ENCODE data around the gene ZNF236.

ZNF236 gene

DNA sequence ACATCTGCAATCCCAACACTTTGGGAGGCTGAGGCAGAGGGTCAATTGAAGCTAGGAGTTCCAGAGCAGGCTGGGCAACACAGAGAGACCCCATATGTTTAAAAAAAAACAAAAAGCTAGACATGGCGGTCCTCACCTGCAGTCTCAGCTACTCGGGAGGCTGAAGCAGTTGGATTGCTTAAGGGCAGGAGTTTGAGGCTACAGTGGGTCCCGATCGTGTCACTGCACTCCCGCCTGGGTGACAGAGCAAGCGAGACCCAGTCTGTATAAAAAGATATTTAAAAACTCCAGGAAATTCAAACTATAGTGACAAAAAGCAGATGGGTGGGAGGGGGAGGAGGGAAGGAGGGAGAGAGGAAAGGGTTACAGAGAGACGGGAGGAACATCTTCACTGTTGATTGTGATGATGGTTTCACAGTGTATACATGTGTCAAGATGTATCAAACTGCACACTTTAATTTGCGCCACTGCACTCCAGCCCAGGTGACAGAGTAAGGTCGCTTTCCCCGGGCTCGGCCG lies 942 bp upstream of the ZNF236 start:
- Histone ChIP-seq H3K4me3 (ENCODE audit: low read depth, low read length, poor library complexity, severe bottlenecking) (peak overlapping the region; percentile 97), H3K9me2 (ENCODE audit: low read depth, low read length) (no peaks in the 10 kb centered on the region), H3K4me2 (ENCODE audit: low read length) (peak overlapping the region; percentile 71), H3K79me2 (ENCODE audit: insufficient read depth, low read length) (peaks cover 47% of the 10 kb centered on the region), H3K27me3 (ENCODE audit: insufficient read depth, low read length) (no peaks in the 10 kb centered on the region), H3F3A (ENCODE audit: insufficient read depth, low read length) (no peaks in the 10 kb centered on the region), H4K20me1 (ENCODE audit: insufficient read depth, low read length) (no peaks in the 10 kb centered on the region), H3K4me1 (ENCODE audit: insufficient read depth, low read length, severe bottlenecking) (peaks cover 36% of the 10 kb centered on the region), H3K36me3 (ENCODE audit: insufficient read depth, low read length) (peaks cover 19% of the 10 kb centered on the region; the same call in 1 of the 2 replicates), H3K9me3 (ENCODE audit: low read length) (no peaks in the 10 kb centered on the region), H3K27ac (ENCODE audit: low read depth, low read length, poor library complexity, severe bottlenecking) (peak overlapping the region; percentile 93), H3K9ac (ENCODE audit: low read length) (peak overlapping the region; percentile 99), H2AFZ (ENCODE audit: low read length) (no peak overlapping the region)
- TF ChIP-seq, protein P1, sequence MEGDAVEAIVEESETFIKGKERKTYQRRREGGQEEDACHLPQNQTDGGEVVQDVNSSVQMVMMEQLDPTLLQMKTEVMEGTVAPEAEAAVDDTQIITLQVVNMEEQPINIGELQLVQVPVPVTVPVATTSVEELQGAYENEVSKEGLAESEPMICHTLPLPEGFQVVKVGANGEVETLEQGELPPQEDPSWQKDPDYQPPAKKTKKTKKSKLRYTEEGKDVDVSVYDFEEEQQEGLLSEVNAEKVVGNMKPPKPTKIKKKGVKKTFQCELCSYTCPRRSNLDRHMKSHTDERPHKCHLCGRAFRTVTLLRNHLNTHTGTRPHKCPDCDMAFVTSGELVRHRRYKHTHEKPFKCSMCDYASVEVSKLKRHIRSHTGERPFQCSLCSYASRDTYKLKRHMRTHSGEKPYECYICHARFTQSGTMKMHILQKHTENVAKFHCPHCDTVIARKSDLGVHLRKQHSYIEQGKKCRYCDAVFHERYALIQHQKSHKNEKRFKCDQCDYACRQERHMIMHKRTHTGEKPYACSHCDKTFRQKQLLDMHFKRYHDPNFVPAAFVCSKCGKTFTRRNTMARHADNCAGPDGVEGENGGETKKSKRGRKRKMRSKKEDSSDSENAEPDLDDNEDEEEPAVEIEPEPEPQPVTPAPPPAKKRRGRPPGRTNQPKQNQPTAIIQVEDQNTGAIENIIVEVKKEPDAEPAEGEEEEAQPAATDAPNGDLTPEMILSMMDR (IDR thresholded peaks at IDR 0.05; ENCODE audit: low read length): no peak
- no peak for TF ChIP-seq EZH2 (IDR thresholded peaks at IDR 0.05; ENCODE audit: borderline replicate concordance, low read length)

DNA sequence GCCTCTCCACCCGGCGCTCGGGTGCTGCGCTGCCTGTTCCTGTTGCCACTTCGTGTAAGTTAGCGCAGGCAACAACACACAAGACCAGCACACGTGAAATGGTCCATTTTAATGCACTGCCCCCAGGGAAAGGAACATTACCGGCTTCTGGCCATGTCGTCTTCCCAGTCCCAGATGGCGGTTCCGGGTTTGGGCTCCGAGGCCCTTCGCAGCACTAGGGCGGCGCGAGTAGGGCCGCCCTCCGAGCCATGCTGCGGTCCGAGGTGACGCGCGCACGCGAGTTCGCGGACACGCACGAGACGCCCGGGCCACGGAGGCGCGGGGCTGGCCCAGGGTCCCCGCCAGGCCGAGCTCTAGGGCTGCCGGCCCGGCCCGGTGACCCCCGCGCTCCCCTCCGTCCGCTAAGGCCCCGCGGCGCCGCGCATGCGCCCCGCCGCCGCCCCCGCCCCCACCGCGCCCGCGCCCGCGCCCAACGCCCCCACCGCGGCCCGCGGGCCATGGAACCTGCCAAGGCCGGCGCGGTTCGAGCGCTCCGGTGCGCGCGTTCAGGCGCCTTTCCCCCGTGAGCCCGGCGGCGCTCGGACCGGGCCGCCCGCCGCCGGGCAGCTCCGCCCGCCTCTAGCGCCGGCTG lies 367 bp upstream of the ZNF236 start:
- H3F3A ChIP-seq (ENCODE audit: insufficient read depth, low read length): no peaks in the 10 kb centered on the region
- peaks cover 16% of the 10 kb centered on the region; the same call in 1 of the 2 replicates for H3K36me3 ChIP-seq (ENCODE audit: insufficient read depth, low read length)
- peak overlapping the region; percentile 97 for H3K4me3 ChIP-seq (ENCODE audit: low read depth, low read length, poor library complexity, severe bottlenecking)
- H3K4me1 ChIP-seq (ENCODE audit: insufficient read depth, low read length, severe bottlenecking): peaks cover 41% of the 10 kb centered on the region
- no peaks in the 10 kb centered on the region for H3K27me3 ChIP-seq (ENCODE audit: insufficient read depth, low read length)
- H3K9me3 ChIP-seq (ENCODE audit: low read length): no peaks in the 10 kb centered on the region
- no peaks in the 10 kb centered on the region for H3K9me2 ChIP-seq (ENCODE audit: low read depth, low read length)
- peak overlapping the region; percentile 99 for H3K9ac ChIP-seq (ENCODE audit: low read length)
- peaks cover 50% of the 10 kb centered on the region for H3K79me2 ChIP-seq (ENCODE audit: insufficient read depth, low read length)
- TF ChIP-seq, protein P1 (IDR thresholded peaks at IDR 0.05; ENCODE audit: low read length): no peak
- no peak for TF ChIP-seq EZH2 (IDR thresholded peaks at IDR 0.05; ENCODE audit: borderline replicate concordance, low read length)
- H3K4me2 ChIP-seq (ENCODE audit: low read length): peak overlapping the region; percentile 71
- no peak overlapping the region for H2AFZ ChIP-seq (ENCODE audit: low read length)
- no peaks in the 10 kb centered on the region for H4K20me1 ChIP-seq (ENCODE audit: insufficient read depth, low read length)
- H3K27ac ChIP-seq (ENCODE audit: low read depth, low read length, poor library complexity, severe bottlenecking): peak overlapping the region; percentile 93

DNA sequence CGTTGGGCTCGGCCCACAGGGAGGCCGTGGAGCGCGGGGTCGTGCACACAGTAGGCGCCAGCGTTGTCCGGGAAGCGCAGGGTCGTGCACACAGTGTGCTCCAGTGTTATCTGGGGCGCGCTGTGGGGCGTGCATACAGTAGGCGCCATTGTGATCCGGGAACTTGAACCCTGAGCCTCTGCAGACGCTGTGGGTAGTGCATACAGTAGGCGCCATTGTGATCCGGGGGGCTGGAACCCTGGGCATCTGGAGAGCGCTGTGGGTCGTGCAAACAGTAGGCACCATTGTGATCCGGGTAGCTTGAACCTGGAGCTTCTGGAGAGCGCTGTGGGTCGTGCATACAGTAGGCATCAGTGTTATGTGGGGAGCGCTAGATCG lies 793 bp downstream of the ZNF236 start:
- no peaks in the 10 kb centered on the region for H3K27me3 ChIP-seq (ENCODE audit: insufficient read depth, low read length)
- no peaks in the 10 kb centered on the region for H3F3A ChIP-seq (ENCODE audit: insufficient read depth, low read length)
- no peaks in the 10 kb centered on the region for H4K20me1 ChIP-seq (ENCODE audit: insufficient read depth, low read length)
- no peaks in the 10 kb centered on the region for H3K9me3 ChIP-seq (ENCODE audit: low read length)
- peaks cover 46% of the 10 kb centered on the region for H3K4me1 ChIP-seq (ENCODE audit: insufficient read depth, low read length, severe bottlenecking)
- no peak overlapping the region for H2AFZ ChIP-seq (ENCODE audit: low read length)
- H3K36me3 ChIP-seq (ENCODE audit: insufficient read depth, low read length): peaks cover 11% of the 10 kb centered on the region; the same call in 1 of the 2 replicates
- H3K4me3 ChIP-seq (ENCODE audit: low read depth, low read length, poor library complexity, severe bottlenecking): peak overlapping the region; percentile 90
- peak overlapping the region; percentile 87 for H3K9ac ChIP-seq (ENCODE audit: low read length)
- peaks cover 45% of the 10 kb centered on the region for H3K79me2 ChIP-seq (ENCODE audit: insufficient read depth, low read length)
- TF ChIP-seq EZH2 (IDR thresholded peaks at IDR 0.05; ENCODE audit: borderline replicate concordance, low read length): no peak
- TF ChIP-seq, protein P1 (IDR thresholded peaks at IDR 0.05; ENCODE audit: low read length): no peak
- peak overlapping the region; percentile 81 for H3K27ac ChIP-seq (ENCODE audit: low read depth, low read length, poor library complexity, severe bottlenecking)
- peak overlapping the region; percentile 77 for H3K4me2 ChIP-seq (ENCODE audit: low read length)
- H3K9me2 ChIP-seq (ENCODE audit: low read depth, low read length): no peaks in the 10 kb centered on the region
